Islet precursor cell (in vitro differentiated cells): ENCODE results near the gene HNF1B.
"Not testable (repeated sequence)": the region's sequence is repeated elsewhere in the genome, so short reads cannot be mapped to it uniquely, and the experiment has no call there.

ENCODE experiments used
- DNase-seq: peaks from one replicate; pipeline ENCODE4 v3.0.0-alpha.2; 2018

The HNF1B gene

GRCh38 chr17:37744961-37745800, at the start of gene HNF1B:
Gene HNF1B (minus strand): TSS chr17:37745059. CDS start chr17:37744884, 175 bp downstream.
- DNase-seq: no peak

- no peak for DNase-seq
Observed at GRCh38 chr17:37792787-37793186, 47.9 kb upstream of the HNF1B start.

- no peak for DNase-seq
Observed at GRCh38 chr17:37791447-37792399, 46.9 kb upstream of the HNF1B start.

GRCh38 chr17:37789771-37790541, 45.1 kb upstream of the HNF1B start:
- peak; percentile 88 for DNase-seq

- no peak for DNase-seq
Observed at GRCh38 chr17:37789021-37789565, 44.2 kb upstream of the HNF1B start.

GRCh38 chr17:37788526-37788925, 43.7 kb upstream of the HNF1B start:
- DNase-seq: no peak

- no peak for DNase-seq
Observed at GRCh38 chr17:37787055-37787757, 42.3 kb upstream of the HNF1B start.

- no peak for DNase-seq
Observed at GRCh38 chr17:37786481-37786880, 41.6 kb upstream of the HNF1B start.

GRCh38 chr17:37782460-37782859, 37.6 kb upstream of the HNF1B start:
- not testable (repeated sequence) for DNase-seq

- no peak for DNase-seq
Observed at GRCh38 chr17:37781451-37781850, 36.6 kb upstream of the HNF1B start.

GRCh38 chr17:37779554-37779953, 34.7 kb upstream of the HNF1B start:
- no peak for DNase-seq

GRCh38 chr17:37774504-37774903, 29.6 kb upstream of the HNF1B start:
- DNase-seq: no peak

GRCh38 chr17:37772982-37773381, 28.1 kb upstream of the HNF1B start:
- DNase-seq: no peak

- DNase-seq: peak; percentile 81
Observed at GRCh38 chr17:37770631-37771518, 26.0 kb upstream of the HNF1B start.

- DNase-seq: no peak
Observed at GRCh38 chr17:37769050-37769449, 24.2 kb upstream of the HNF1B start.

- DNase-seq: no peak
Observed at GRCh38 chr17:37768438-37768837, 23.6 kb upstream of the HNF1B start.

GRCh38 chr17:37766971-37767370, 22.1 kb upstream of the HNF1B start:
- DNase-seq: no peak

GRCh38 chr17:37764383-37764782, 19.5 kb upstream of the HNF1B start:
- DNase-seq: no peak

GRCh38 chr17:37762666-37763065, 17.8 kb upstream of the HNF1B start:
- no peak for DNase-seq

GRCh38 chr17:37761961-37762360, 17.1 kb upstream of the HNF1B start:
- DNase-seq: no peak

GRCh38 chr17:37761059-37761458, 16.2 kb upstream of the HNF1B start:
- DNase-seq: no peak
